NCI-H69 (cell line): ENCODE measurements around the gene CPSF4L.
"Not testable (repeated sequence)": the region's sequence is repeated elsewhere in the genome, so short reads cannot be mapped to it uniquely, and the experiment has no call there.

ENCODE experiments used
- DNase-seq: peaks from one replicate; lab custom pipeline; 2025; lab: John Stamatoyannopoulos, UW

Gene CPSF4L

GRCh38 chr17:73261617-73261951 lies at the start of gene CPSF4L:
CPSF4L (minus strand) TSS chr17:73261880; CDS start chr17:73261818, 62 bp downstream.
- no peak for DNase-seq

- no peak for DNase-seq
These were observed 49.7 kb upstream of the CPSF4L start for GRCh38 chr17:73311428-73311780.

GRCh38 chr17:73309727-73310596 lies 48.3 kb upstream of the CPSF4L start:
- DNase-seq: peak; percentile 69

GRCh38 chr17:73308959-73309358 lies 47.3 kb upstream of the CPSF4L start:
- DNase-seq: not testable (repeated sequence)

GRCh38 chr17:73308017-73308823 lies 46.5 kb upstream of the CPSF4L start:
- DNase-seq: peak; percentile 43

- DNase-seq: peak; percentile 78
These were observed 45.5 kb upstream of the CPSF4L start for GRCh38 chr17:73307130-73307529.

DNA sequence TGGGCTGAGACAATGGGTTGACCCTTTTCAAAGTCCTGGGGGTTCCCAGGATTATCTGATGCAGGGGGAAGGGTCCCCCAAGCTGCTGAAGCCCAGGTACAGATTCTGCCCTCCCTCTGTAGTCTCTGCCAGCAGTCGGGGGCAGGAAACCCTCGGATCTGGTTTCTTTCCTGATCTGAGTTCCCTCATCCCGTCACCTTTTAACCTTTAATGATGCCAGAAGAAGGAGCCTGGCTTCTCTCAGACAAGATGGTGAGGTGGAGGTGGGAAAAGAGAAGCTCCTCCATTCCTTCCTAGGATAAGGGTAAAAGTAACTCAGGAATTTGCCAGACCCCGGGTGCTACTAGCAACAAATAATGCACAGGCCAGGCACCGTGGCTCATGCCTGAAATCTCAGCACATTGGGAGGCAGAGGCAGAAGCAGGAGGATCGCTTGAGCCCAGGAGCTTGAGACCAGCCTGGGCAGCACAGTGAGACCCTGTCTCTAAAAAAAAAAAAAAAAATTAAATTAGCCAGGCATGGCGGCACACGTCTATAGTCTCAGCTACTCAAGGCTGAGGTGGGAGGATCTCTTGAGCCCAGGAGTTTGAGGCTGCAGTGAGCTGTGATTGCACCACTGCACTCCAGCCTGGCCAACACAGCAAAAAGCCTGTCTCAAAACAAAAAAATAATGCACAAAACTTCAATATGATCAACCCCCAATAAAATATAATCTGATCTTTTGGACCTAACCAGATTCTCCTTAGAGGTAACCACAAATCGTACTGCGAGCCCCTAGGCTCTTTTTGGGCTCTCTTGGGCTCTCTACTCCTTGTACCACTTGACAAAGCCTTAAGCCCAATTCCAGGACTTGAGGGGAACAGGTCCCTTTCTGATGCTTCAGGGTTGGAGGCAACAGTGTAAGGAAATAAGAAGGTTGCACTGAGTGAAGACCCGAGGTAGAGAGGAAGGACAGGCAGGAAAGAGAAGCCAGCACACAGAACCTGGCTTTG lies 44.5 kb upstream of the CPSF4L start:
- DNase-seq: no peak

DNA sequence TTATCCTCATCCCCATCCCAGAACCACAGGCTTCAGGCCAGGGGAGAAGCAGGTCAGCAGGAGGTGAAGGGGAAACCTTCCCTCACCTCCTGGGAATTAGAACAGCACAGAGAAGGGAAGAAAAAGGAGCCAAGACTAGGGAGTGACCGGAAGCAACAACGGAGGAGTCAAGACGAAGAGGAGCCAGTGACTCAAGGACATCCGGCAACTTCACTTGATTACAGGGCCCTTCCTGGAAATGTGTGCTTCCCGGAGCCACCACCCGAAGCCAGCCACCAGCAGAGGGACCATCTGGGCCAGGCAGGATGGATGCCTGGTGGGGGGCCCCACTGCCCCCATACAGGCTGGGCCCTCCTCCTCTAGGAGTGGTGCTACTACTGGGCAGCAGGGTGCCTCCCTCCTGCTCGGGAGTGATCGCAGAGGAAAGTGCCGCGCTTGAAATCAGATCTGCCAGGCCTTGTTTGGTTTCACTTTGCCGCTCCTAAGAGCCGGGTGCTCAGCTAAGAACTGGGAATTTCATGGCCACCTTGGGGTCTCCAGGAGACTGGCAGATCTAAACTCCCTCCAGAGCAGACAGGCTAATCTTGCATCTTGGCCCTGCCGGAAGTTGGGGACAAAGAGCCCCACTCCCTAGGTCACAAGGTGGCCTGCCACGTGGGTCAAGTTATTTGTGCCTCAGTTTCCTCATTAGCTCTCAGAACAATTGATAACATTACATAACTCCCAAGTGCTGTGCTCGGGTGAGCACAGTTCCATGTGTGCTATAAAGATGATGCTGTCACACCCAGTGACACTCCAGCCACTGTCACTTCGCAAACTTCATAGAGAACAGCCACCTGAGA lies 43.5 kb upstream of the CPSF4L start:
- peak; percentile 96 for DNase-seq

DNA sequence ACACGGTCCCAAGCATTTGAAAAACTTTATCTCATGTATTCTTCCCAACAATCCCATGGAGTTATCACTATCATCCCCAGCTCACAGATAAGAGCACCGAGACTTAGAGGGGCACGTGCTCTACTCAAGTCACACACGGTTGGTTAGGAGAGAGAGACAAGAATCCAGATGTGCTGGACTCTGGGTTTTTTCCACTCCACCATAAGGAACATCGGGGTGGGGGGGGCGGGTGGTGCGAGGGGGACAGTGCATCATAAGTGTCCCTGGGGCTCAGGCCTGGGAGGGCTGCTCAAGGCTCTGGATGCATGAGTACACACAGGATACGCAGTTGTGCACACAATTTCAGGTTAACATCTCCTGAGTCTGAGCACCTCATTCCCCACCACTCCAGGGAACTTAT lies 42.8 kb upstream of the CPSF4L start:
- DNase-seq: no peak

GRCh38 chr17:73302189-73302588 lies 40.5 kb upstream of the CPSF4L start:
- no peak for DNase-seq

GRCh38 chr17:73301369-73301768 lies 39.7 kb upstream of the CPSF4L start:
- no peak for DNase-seq

DNA sequence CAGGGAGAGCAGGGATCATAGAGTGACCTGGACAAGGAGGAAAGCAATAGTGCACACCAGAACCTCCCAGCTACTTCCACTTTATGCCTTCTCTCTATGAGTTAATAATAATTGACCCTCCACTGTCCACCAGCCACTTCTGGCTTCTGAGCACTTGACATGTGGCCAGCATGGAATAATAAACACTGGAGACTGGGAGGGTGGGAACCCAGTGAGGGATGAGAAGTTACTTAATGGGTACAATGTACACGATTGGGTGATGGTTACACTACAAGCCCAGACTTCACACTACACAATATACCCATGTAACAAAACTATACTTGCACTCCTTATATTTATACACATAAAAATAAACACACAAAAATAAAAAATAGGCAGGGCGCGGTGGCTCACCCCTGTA lies 38.7 kb upstream of the CPSF4L start:
- no peak for DNase-seq

GRCh38 chr17:73297934-73298861 lies 36.5 kb upstream of the CPSF4L start:
- DNase-seq: no peak

DNA sequence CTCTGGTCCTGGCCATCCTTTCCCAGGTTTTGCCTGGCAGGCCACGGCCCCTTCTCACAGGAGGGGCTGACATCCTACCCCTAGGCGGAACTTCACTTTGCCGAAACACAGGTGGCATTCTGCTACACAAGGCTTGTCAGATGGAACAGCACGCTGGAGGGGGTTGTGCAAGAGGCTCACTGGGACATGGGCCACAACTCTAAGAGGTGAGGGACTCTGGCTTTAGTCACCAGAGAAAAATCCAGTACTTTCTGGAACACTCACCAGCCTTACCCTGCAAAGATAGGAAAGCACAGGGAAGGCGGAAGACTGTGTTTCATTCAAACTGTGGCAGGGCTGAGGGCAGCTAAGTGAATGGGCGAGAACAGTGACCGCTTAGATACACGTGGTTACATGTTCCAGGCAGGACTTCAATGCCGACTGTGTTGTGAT lies 31.8 kb upstream of the CPSF4L start:
- DNase-seq: no peak

GRCh38 chr17:73293031-73293430 lies 31.4 kb upstream of the CPSF4L start:
- DNase-seq: no peak

DNA sequence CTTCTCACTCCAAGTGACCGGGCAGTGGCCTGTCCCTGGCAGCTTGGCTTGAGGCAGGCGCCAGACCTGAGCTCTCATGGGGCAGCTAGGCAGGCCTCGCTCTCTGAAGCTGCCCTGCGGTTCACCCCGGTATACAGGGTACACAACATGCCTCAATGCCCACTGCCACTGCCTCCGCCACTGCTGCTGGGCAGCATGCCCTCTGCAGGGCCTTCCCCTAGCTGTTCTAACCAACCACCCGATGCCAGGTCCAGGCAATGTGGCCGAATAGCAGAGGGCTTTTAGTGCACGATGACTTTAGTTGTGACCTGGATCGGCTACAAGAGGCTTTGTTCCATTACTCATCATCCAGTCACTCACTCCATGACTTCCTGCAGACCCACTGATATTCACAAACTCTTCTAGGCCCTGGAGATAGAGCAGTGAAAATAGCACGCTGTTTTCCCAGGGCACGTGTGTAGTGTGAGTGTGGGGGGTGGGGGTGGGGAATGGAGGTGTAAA lies 30.4 kb upstream of the CPSF4L start:
- no peak for DNase-seq

DNA sequence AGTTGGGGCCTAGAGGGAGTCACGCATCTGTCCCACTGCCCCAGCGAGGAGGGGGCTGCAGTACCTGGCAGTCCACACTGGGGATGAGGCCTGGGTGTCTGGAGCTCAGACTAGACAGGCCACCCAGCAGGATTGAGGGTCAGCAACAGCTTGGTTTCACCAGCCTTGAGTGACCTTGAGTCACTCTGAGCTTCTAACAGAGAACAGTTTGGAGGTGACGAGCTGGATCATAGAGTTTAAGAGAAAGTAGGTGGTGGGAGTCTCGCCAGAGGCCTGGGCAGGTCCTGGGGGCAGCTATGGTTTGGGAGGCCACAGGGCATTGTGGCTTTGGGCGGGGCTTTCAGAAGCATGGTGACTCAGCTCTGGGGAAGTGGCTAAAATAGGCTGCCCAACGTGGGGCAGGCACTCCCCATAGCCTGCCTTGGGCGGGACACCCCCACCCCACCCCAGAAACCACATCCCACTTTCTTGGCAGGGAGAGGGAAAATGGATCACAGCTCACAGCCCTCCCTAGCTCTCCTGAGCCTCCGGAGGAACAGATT lies 29.7 kb upstream of the CPSF4L start:
- DNase-seq: no peak

DNA sequence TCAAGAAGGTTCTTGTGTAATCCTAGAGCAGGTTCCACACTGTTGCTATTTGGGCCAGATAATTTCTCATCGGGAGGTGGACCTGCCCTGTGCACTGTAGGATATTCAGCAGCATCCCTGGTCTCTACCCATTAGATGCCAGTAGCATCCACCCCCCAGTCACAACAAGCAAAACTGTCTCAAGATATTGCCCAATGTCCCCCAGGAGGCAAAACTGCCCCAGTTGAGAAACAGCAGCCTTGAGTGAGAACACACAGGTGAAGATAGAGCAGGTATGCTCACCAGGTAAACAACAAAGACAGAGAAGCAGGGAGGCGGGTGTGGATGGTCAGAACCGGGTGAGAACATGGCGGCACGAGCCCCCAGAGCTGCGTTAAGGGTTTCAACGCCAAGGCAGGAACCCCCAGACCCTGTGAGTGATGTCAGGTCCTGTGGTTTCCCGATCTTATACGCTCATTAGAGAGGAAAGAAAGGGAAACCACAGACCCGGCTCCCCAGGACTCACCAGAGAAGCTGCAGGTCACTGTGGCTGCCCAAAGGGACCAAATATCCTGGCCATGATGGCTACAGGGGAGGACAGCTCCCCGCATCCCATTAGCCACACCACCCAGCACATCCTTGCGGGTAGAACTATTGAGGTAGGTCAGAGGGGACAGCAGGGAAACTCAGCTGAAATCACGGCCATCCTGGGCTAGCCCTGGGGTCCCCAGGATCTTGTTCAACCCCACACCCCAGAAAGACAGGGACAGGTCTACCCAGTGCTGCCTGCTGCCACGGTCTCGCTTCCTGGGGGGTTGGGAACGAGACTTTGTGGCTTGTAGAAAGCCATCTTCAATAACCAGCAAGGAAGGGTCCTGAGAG lies 28.9 kb upstream of the CPSF4L start:
- no peak for DNase-seq
